Subcutaneous preadipocyte (primary cell): ENCODE data around the gene SRPK2. TPM values are rescaled to one million over a fixed set of nuclear protein-coding genes. Genes with fewer than 3 reads are reported as not detected.

ENCODE experiments used
- small RNA-seq: library from RNA; depleted of rRNA; stranded (forward); fragments of <200 nt; gene quantifications from one replicate; pipeline ENCODE3, GENCODE V24; 2012
- total RNA-seq: library from RNA; depleted of rRNA; stranded (reverse); fragments of >200 nt; gene quantifications from 2 replicates; pipeline ENCODE4 v1.2.3, GENCODE V29; 2012

The SRPK2 gene
- 45.6 and 49.7 TPM in 2 replicates for total RNA-seq

DNA sequence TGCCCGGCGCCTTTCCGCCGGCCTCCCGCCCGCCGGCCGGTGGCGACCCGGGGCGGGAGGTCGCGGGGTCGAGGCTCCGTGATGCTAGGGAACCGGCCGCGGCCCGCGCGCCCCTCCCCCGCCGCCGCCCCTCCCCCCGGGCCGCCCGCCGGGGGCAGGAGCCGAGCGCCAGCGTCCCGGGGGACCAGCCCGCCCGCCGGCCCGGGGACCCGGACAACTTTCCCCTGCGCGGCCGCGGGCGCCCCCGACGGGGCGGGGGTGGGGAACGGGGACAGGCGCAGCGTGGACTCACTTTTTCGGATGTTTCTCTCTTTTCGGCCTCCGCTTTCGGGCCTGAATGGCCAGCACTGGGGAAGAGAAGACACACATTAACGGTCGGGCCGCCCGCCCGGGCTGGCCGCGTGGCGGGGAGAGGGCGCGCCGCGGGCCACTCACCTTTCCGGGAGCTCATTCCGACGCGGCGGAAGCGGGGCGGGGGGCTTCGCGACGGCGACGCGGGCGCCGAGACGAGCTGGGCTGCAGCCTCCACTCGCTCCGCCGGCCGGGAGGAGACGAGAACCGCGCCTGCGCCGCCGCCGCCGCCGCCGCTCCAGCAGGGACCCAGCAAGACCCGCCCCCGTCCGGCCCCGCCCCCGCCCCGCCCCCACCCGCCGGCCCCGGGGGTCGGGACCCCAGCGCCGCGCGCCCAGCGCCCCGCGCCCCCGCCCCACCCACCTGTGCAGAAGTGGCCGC lies at the start of gene SRPK2:
Gene SRPK2, minus strand, starts transcription at position 566 of the 732 bp plus-strand sequence.

Small RNA genes within 50 kb of the gene (small RNA-seq; reads per million reads assigned to genes)
- gene AC005070.2, result not detected
- gene RNU6-1322P, result not detected

Other genes starting within 250 kb of the SRPK2 start
- 24.3 and 35.6 TPM in 2 replicates for gene PUS7, start 133.3 kb upstream of the SRPK2 start, total RNA-seq
- gene RINT1, start 143.3 kb upstream of the SRPK2 start, total RNA-seq, result 12.5 and 14.3 TPM in 2 replicates
- gene EFCAB10, start 192.6 kb upstream of the SRPK2 start, total RNA-seq, result not detected in 2 replicates